ENCODE measurements around the gene ASS1. TPM values are rescaled to one million over a fixed set of nuclear protein-coding genes. Genes with fewer than 3 reads are reported as not detected.

ASS1 gene
- total RNA-seq, 1 donor from 2014 or later, result 4.5 TPM

GRCh38 chr9:130407916-130408663, 36.7 kb upstream of the ASS1 start:
- no peaks in the 10 kb centered on the region for H3K9me3 Mint-ChIP-seq
- no peak overlapping the region for H3K27ac Mint-ChIP-seq (ENCODE audit: unreplicated experiment)
- DNase-seq (ENCODE audit: low read depth, low spot score), result no peak
- H3K4me1 Mint-ChIP-seq, result no peaks in the 10 kb centered on the region
- H3K4me3 Mint-ChIP-seq, result no peak overlapping the region
- H3K36me3 Mint-ChIP-seq (ENCODE audit: low read depth), result no peaks in the 10 kb centered on the region
- TF ChIP-seq CTCF (conservative IDR thresholded peaks at IDR 0.05), result no peak
- H3K27me3 Mint-ChIP-seq (ENCODE audit: low read depth), result no peaks in the 10 kb centered on the region

GRCh38 chr9:130408669-130409068, 36.1 kb upstream of the ASS1 start:
- Mint-ChIP-seq H3K27ac (ENCODE audit: unreplicated experiment) (no peak overlapping the region), H3K9me3 (no peaks in the 10 kb centered on the region), H3K27me3 (ENCODE audit: low read depth) (no peaks in the 10 kb centered on the region), H3K36me3 (ENCODE audit: low read depth) (no peaks in the 10 kb centered on the region), H3K4me3 (no peak overlapping the region), H3K4me1 (no peaks in the 10 kb centered on the region)
- no peak for DNase-seq (ENCODE audit: low read depth, low spot score)
- TF ChIP-seq CTCF (conservative IDR thresholded peaks at IDR 0.05), result no peak

- Mint-ChIP-seq H3K4me1 (no peaks in the 10 kb centered on the region), H3K27me3 (ENCODE audit: low read depth) (no peaks in the 10 kb centered on the region), H3K4me3 (no peak overlapping the region), H3K9me3 (no peaks in the 10 kb centered on the region), H3K27ac (ENCODE audit: unreplicated experiment) (no peak overlapping the region), H3K36me3 (ENCODE audit: low read depth) (no peaks in the 10 kb centered on the region)
- no peak for DNase-seq (ENCODE audit: low read depth, low spot score)
- no peak for TF ChIP-seq CTCF (conservative IDR thresholded peaks at IDR 0.05)
Measured at GRCh38 chr9:130409246-130409645, 35.5 kb upstream of the ASS1 start.

GRCh38 chr9:130410443-130410842, 34.3 kb upstream of the ASS1 start:
- H3K36me3 Mint-ChIP-seq (ENCODE audit: low read depth), result no peaks in the 10 kb centered on the region
- no peaks in the 10 kb centered on the region for H3K9me3 Mint-ChIP-seq
- H3K4me3 Mint-ChIP-seq, result no peak overlapping the region
- no peaks in the 10 kb centered on the region for H3K27me3 Mint-ChIP-seq (ENCODE audit: low read depth)
- no peaks in the 10 kb centered on the region for H3K4me1 Mint-ChIP-seq
- TF ChIP-seq CTCF (conservative IDR thresholded peaks at IDR 0.05), result no peak
- no peak overlapping the region for H3K27ac Mint-ChIP-seq (ENCODE audit: unreplicated experiment)
- DNase-seq (ENCODE audit: low read depth, low spot score), result no peak

- no peak for TF ChIP-seq CTCF (conservative IDR thresholded peaks at IDR 0.05)
Measured at GRCh38 chr9:130411566-130411915, 33.2 kb upstream of the ASS1 start.

More at GRCh38 chr9:130411566-130411915, 33.2 kb upstream of the ASS1 start:
- DNase-seq (ENCODE audit: low read depth, low spot score), result no peak
- Mint-ChIP-seq H3K4me3 (no peak overlapping the region), H3K27me3 (ENCODE audit: low read depth) (no peaks in the 10 kb centered on the region), H3K27ac (ENCODE audit: unreplicated experiment) (no peak overlapping the region), H3K36me3 (ENCODE audit: low read depth) (no peaks in the 10 kb centered on the region), H3K4me1 (no peaks in the 10 kb centered on the region), H3K9me3 (no peaks in the 10 kb centered on the region)
